ENCODE results near the gene DNMT3L. TPM values are rescaled to one million over a fixed set of nuclear protein-coding genes. Genes with fewer than 3 reads are reported as not detected.
A peak's percentile ranks its signal among the peaks of the same experiment; 100 is the strongest.

Gene DNMT3L
- total and polyA plus RNA-seq, 8 donors, result not detected

DNA sequence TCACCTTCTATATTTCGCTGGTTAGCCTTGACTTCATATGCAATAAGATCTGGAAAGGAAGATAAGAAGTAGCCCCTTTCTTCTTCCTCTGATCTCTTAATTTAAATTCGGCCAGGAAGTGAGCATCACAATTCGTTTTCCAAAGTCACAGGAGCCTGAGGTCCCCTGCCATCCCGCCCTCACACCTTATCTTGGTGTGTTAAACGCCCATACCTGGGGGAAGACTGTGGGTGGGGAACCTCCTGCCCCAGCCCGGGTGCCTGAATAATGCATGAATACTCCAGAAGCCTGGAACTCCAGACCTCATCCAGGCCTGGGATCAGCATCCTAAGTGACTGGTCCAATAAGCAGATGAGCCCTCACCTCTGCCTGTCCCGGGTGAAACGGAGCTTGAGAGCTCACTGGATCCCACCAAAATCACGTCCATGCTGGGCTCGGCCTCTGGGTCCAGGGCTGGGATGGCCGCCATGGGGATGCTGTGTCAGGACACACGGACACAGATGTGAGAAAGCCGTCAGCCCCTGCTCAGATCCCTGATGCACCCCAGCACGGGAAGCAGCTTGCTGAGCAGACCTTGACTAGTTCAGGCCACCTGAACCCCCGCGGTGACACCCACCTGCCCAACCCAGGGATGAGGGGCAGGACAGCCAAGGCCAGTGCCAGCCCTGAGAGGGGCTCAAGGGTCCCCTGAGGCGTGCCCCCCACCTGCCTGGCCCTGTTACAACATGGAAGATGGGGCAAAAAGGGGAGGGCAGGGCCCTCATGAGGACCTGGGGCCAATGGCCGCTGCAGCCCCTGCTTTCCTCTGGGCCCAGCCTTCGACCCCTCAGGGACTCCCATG lies 686 bp downstream of the DNMT3L start:
- Histone ChIP-seq H3K36me3 (no peaks in the 10 kb centered on the region), H3K4me1 (no peaks in the 10 kb centered on the region), H3K4me3 (no peak overlapping the region), H3K27me3 (peaks cover 0 to 5% of the 10 kb centered on the region in 2 donors), H3K27ac (no peak overlapping the region), H3K9me3 (peaks cover 0 to 3% of the 10 kb centered on the region in 2 donors)
- intact Hi-C loops (cut with DNase I), result no loop called here
- TF ChIP-seq CTCF (IDR thresholded peaks at IDR 0.05), result no peak
- no peak for ATAC-seq
- DNase-seq, result peak in 1 of 4 donors; percentile 68

- no peak overlapping the region for H3K27ac ChIP-seq
- H3K36me3 ChIP-seq, result no peaks in the 10 kb centered on the region
- peaks cover 0 to 3% of the 10 kb centered on the region in 2 donors for H3K9me3 ChIP-seq
- intact Hi-C loops (cut with DNase I), result no loop called here
- DNase-seq (no peak), ATAC-seq (no peak)
- H3K4me3 ChIP-seq, result no peak overlapping the region
- peaks cover 0 to 5% of the 10 kb centered on the region in 2 donors for H3K27me3 ChIP-seq
- no peaks in the 10 kb centered on the region for H3K4me1 ChIP-seq
- TF ChIP-seq CTCF (IDR thresholded peaks at IDR 0.05), result no peak
Observed at GRCh38 chr21:44260066-44260465, 1.6 kb downstream of the DNMT3L start.

DNA sequence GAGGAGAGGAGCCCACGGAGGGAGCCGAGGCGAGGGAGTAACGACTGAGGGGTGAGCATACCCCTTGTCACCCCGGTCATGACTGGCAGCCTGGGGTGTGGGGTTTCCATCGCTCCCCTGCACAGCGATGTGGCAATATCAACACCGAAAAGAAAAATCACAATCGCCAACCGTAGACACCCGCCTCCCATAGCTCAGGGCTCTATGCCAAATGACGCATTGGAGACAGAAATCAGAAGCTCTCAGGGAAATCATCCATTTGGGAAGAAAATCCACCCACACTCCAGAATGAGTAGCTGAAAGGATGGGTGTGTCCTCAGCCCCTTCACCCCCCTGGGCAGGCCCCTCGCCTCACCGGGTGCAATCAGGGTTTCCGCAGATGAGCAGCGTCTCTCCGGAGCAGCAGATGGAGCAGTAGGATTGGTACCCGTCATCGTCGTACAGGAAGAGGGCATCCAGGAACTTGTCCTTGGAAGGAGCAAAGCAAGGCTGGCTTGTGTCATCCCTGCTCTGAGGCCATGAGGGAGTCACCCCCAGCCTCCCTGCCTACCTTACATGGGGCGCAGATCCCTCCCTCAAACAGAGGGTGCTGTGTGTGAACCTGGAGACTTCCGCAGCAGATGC lies 2.5 kb downstream of the DNMT3L start:
- DNase-seq, result peak in 1 of 4 donors; percentile 58
- ATAC-seq, result no peak
- Histone ChIP-seq H3K9me3 (peaks cover 0 to 3% of the 10 kb centered on the region in 2 donors), H3K27me3 (peaks cover 0 to 5% of the 10 kb centered on the region in 2 donors), H3K27ac (no peak overlapping the region), H3K4me3 (no peak overlapping the region), H3K36me3 (no peaks in the 10 kb centered on the region), H3K4me1 (peaks cover 0 to 6% of the 10 kb centered on the region in 2 donors)
- no peak for TF ChIP-seq CTCF (IDR thresholded peaks at IDR 0.05)
- intact Hi-C loops (cut with DNase I), result no loop called here

DNA sequence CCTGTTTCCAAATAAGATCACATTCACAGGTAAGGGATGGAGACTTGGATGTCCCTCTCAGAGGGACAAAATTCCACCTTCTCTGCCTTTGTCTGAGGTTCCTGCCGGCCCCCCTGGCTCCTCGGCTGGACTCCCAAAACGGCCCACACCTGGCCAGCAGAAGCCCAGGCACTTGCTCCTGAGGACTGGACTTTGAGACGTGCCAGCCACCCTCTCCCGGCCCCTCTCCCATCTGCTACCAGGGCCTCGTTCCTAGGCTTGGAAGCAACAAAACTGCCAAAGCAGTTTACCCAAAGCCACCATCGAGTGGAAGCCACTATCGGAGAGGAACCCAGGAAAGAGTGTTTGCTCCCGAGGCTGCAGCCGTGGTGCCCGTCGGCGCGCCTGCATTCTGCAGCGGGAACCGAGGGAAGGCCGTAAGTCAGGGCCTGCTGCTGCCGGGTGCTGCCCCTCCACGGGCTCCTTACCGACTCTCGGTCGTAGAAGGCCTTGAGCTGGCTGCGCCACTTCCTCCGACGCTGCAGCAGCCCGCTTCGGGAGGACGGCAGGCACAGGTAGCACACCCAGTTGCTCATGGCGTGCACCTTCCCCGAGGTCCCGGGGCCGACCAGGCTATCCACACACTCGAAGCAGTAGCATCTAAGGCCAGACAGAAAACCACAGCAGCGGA lies 3.5 kb downstream of the DNMT3L start:
- intact Hi-C loops (cut with DNase I), result no loop called here
- ATAC-seq, result no peak
- Histone ChIP-seq H3K9me3 (peaks cover 0 to 3% of the 10 kb centered on the region in 2 donors), H3K36me3 (no peaks in the 10 kb centered on the region), H3K27ac (no peak overlapping the region), H3K4me3 (no peak overlapping the region), H3K27me3 (peaks cover 0 to 1% of the 10 kb centered on the region in 2 donors), H3K4me1 (peaks cover 0 to 9% of the 10 kb centered on the region in 2 donors)
- DNase-seq, result peak in 1 of 4 donors; percentile 54
- TF ChIP-seq CTCF (IDR thresholded peaks at IDR 0.05), result no peak
